GM18909 (cell line): ENCODE data around the gene SIPA1L3.

Experiments
- ATAC-seq: cut with Tn5 transposase; IDR thresholded peaks from one replicate; pipeline ENCODE4 v1.9.1; 2021; ENCODE audit warnings: mild to moderate bottlenecking; ENCODE audit not compliant: unreplicated experiment, poor library complexity

The SIPA1L3 gene

GRCh38 chr19:38089440-38089839, 182.4 kb downstream of the SIPA1L3 start:
- no peak for ATAC-seq

GRCh38 chr19:38093154-38093553, 186.1 kb downstream of the SIPA1L3 start:
- ATAC-seq, result no peak

- ATAC-seq, result no peak
Observed at GRCh38 chr19:38093587-38093986, 186.6 kb downstream of the SIPA1L3 start.

- ATAC-seq, result no peak
Observed at GRCh38 chr19:38095411-38096308, 188.7 kb downstream of the SIPA1L3 start.

GRCh38 chr19:38099966-38100365, 193.0 kb downstream of the SIPA1L3 start:
- ATAC-seq, result no peak

GRCh38 chr19:38100589-38100988, 193.6 kb downstream of the SIPA1L3 start:
- ATAC-seq, result no peak

GRCh38 chr19:38101723-38102122, 194.7 kb downstream of the SIPA1L3 start:
- ATAC-seq, result no peak

- ATAC-seq, result no peak
Observed at GRCh38 chr19:38105574-38105973, 198.6 kb downstream of the SIPA1L3 start.

- ATAC-seq, result no peak
Observed at GRCh38 chr19:38107129-38107528, 200.1 kb downstream of the SIPA1L3 start.

- no peak for ATAC-seq
Observed at GRCh38 chr19:38111898-38112297, 204.9 kb downstream of the SIPA1L3 start.

- ATAC-seq, result no peak
Observed at GRCh38 chr19:38114651-38115050, 207.6 kb downstream of the SIPA1L3 start.

- ATAC-seq, result no peak
Observed at GRCh38 chr19:38115271-38115802, 208.3 kb downstream of the SIPA1L3 start.

GRCh38 chr19:38118176-38118575, 211.2 kb downstream of the SIPA1L3 start:
- ATAC-seq, result no peak

- ATAC-seq, result no peak
Observed at GRCh38 chr19:38120471-38121025, 213.5 kb downstream of the SIPA1L3 start.

GRCh38 chr19:38122402-38123093, 215.5 kb downstream of the SIPA1L3 start:
- ATAC-seq, result no peak

- ATAC-seq, result no peak
Observed at GRCh38 chr19:38125238-38125637, 218.2 kb downstream of the SIPA1L3 start.

GRCh38 chr19:38130399-38130798, 223.4 kb downstream of the SIPA1L3 start:
- ATAC-seq, result no peak

GRCh38 chr19:38132781-38133180, 225.8 kb downstream of the SIPA1L3 start:
- ATAC-seq, result no peak

- ATAC-seq, result no peak
Observed at GRCh38 chr19:38133319-38133718, 226.3 kb downstream of the SIPA1L3 start.

GRCh38 chr19:38134540-38135149, 227.6 kb downstream of the SIPA1L3 start:
- ATAC-seq, result no peak
